Fibroblast of skin of left biceps (primary cell): ENCODE measurements around the gene CXCL13.
"Not testable (repeated sequence)": the region's sequence is repeated elsewhere in the genome, so short reads cannot be mapped to it uniquely, and the experiment has no call there.

ENCODE experiments used
- DNase-seq, 2 experiments: peaks; one replicate each; pipeline ENCODE4 v3.0.0-alpha.2; 2013; ENCODE audit warnings: low read depth in 2 of 2

Gene CXCL13

GRCh38 chr4:77601614-77602187 is 3.9 kb upstream of the CXCL13 start:
- DNase-seq, result no peak

- no peak for DNase-seq
These were observed 7.6 kb downstream of the CXCL13 start for GRCh38 chr4:77613267-77613666.

- DNase-seq, result no peak
These were observed 9.5 kb downstream of the CXCL13 start for GRCh38 chr4:77615153-77615552.

GRCh38 chr4:77617203-77617602 is 11.6 kb downstream of the CXCL13 start:
- no peak for DNase-seq

GRCh38 chr4:77618383-77619241 is 13.0 kb downstream of the CXCL13 start:
- peak; percentile 17 to 20 for DNase-seq

GRCh38 chr4:77619408-77619807 is 13.8 kb downstream of the CXCL13 start:
- no peak for DNase-seq

- no peak for DNase-seq
These were observed 15.6 kb downstream of the CXCL13 start for GRCh38 chr4:77621254-77621653.

GRCh38 chr4:77623091-77623490 is 17.5 kb downstream of the CXCL13 start:
- no peak for DNase-seq

- DNase-seq, result no peak
These were observed 18.6 kb downstream of the CXCL13 start for GRCh38 chr4:77624213-77624612.

- DNase-seq, result no peak
These were observed 19.9 kb downstream of the CXCL13 start for GRCh38 chr4:77625485-77625884.

GRCh38 chr4:77629885-77630284 is 24.3 kb downstream of the CXCL13 start:
- no peak for DNase-seq

- DNase-seq, result no peak
These were observed 25.7 kb downstream of the CXCL13 start for GRCh38 chr4:77631276-77631675.

GRCh38 chr4:77634132-77634785 is 28.6 kb downstream of the CXCL13 start:
- DNase-seq, result no peak

- no peak for DNase-seq
These were observed 29.6 kb downstream of the CXCL13 start for GRCh38 chr4:77635246-77635645.

- no peak for DNase-seq
These were observed 30.3 kb downstream of the CXCL13 start for GRCh38 chr4:77635876-77636275.

GRCh38 chr4:77636902-77637301 is 31.3 kb downstream of the CXCL13 start:
- peak; percentile 31 to 36 for DNase-seq

GRCh38 chr4:77644069-77644468 is 38.4 kb downstream of the CXCL13 start:
- not testable (repeated sequence) for DNase-seq

GRCh38 chr4:77650787-77651186 is 45.2 kb downstream of the CXCL13 start:
- DNase-seq, result no peak

GRCh38 chr4:77651820-77652219 is 46.2 kb downstream of the CXCL13 start:
- no peak for DNase-seq

- DNase-seq, result no peak
These were observed 46.7 kb downstream of the CXCL13 start for GRCh38 chr4:77652237-77652897.

- no peak for DNase-seq
These were observed 47.6 kb downstream of the CXCL13 start for GRCh38 chr4:77653162-77653758.

- not testable (repeated sequence) for DNase-seq
These were observed 54.7 kb downstream of the CXCL13 start for GRCh38 chr4:77660318-77660717.
